ENCODE measurements around the gene FADS3. TPM values are rescaled to one million over a fixed set of nuclear protein-coding genes. Genes with fewer than 3 reads are reported as not detected.

Gene FADS3
- total RNA-seq, 2 donors from 2014 or later, result 368 to 393 TPM

DNA sequence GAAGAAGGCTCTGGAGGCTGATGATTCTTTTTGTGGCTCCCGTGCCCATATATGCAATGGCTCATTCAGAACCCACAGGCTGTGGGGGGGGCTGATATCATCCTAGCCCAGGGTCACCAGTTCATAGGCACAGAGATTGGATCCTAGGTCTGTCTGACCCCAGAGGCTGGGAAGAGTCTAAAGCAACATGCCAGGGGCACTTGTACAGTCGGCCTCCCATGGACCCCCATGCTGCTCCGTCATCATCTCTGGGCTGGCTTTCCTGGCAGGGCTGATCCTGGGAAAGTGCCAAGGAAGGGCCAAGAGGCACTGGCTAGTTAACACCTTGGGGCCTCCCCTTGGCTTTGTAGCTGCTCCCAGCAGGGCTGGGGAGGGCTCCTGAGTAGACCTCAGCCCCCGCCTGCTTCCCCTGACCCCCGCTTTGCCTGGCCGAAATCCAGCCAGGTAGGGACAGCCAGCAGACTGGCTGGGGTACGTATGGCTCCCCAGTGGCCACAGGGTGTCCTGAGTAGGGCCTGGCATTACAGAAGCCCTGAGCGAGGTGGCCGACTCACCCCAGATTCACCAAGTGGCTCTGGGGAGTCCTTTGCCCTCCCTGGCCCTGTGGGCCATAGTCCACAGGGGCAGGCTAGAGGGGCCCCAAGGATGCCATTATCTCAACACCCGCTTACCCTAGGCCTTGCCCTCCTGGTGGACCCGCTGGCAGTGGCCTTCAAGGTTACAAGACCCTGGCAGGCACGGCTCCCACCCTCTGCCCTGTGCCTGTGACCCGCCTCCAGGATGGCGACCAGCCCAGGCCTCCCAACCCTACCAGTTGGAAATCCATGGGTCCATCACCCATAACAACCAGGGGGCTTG is 22.5 kb downstream of the FADS3 start:
- H3K9me3 ChIP-seq, result no peaks in the 10 kb centered on the region
- no peak overlapping the region for H3K27ac ChIP-seq
- peaks cover 8 to 25% of the 10 kb centered on the region in 2 donors for H3K4me1 ChIP-seq (ENCODE audit: control insufficient read depth in 1 of 2, low read depth in 2 of 2)
- no peak overlapping the region for H3K4me3 ChIP-seq
- H3K36me3 ChIP-seq, result peaks cover 16% of the 10 kb centered on the region
- TF ChIP-seq, protein P1, sequence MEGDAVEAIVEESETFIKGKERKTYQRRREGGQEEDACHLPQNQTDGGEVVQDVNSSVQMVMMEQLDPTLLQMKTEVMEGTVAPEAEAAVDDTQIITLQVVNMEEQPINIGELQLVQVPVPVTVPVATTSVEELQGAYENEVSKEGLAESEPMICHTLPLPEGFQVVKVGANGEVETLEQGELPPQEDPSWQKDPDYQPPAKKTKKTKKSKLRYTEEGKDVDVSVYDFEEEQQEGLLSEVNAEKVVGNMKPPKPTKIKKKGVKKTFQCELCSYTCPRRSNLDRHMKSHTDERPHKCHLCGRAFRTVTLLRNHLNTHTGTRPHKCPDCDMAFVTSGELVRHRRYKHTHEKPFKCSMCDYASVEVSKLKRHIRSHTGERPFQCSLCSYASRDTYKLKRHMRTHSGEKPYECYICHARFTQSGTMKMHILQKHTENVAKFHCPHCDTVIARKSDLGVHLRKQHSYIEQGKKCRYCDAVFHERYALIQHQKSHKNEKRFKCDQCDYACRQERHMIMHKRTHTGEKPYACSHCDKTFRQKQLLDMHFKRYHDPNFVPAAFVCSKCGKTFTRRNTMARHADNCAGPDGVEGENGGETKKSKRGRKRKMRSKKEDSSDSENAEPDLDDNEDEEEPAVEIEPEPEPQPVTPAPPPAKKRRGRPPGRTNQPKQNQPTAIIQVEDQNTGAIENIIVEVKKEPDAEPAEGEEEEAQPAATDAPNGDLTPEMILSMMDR (IDR thresholded peaks at IDR 0.05), result no peak
- DNase-seq (ENCODE audit: low spot score) (no peak), ATAC-seq (ENCODE audit: insufficient number of reproducible peaks, low FRiP score, low read depth) (no peak)
- no peaks in the 10 kb centered on the region for H3K27me3 ChIP-seq (replicated peaks; ENCODE audit: insufficient read depth)

DNA sequence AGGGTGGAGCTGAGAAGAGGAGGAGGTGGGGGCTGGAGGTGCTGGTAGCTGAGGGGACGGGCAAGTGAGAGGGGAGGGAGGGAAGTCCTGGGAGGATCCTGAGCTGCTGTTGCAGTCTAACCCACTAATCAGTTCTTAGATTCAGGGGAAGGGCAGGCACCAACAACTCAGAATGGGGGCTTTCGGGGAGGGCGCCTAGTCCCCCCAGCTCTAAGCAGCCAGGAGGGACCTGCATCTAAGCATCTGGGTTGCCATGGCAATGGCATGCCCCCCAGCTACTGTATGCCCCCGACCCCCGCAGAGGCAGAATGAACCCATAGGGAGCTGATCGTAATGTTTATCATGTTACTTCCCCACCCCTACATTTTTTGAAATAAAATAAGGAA is 24.4 kb downstream of the FADS3 start:
- Histone ChIP-seq H3K9me3 (no peaks in the 10 kb centered on the region), H3K27ac (no peak overlapping the region), H3K4me3 (no peak overlapping the region), H3K36me3 (peaks cover 26% of the 10 kb centered on the region), H3K4me1 (ENCODE audit: control insufficient read depth in 1 of 2, low read depth in 2 of 2) (peaks cover 8 to 25% of the 10 kb centered on the region in 2 donors), H3K27me3 (replicated peaks; ENCODE audit: insufficient read depth) (no peaks in the 10 kb centered on the region)
- ATAC-seq (ENCODE audit: insufficient number of reproducible peaks, low FRiP score, low read depth) (no peak), DNase-seq (ENCODE audit: low spot score) (no peak)
- TF ChIP-seq, protein P1 (IDR thresholded peaks at IDR 0.05), result no peak

DNA sequence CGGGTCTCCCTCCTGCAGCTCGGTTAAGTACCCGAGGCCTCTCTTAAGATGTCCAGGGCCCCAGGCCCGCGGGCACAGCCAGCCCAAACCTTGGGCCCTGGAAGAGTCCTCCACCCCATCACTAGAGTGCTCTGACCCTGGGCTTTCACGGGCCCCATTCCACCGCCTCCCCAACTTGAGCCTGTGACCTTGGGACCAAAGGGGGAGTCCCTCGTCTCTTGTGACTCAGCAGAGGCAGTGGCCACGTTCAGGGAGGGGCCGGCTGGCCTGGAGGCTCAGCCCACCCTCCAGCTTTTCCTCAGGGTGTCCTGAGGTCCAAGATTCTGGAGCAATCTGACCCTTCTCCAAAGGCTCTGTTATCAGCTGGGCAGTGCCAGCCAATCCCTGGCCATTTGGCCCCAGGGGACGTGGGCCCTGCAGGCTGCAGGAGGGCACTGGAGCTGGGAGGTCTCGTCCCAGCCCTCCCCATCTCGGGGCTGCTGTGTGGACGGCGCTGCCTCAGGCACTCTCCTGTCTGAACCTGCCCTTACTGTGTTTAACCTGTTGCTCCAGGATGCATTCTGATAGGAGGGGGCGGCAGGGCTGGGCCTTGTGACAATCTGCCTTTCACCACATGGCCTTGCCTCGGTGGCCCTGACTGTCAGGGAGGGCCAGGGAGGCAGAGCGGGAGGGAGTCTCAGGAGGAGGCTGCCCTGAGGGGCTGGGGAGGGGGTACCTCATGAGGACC is 25.0 kb downstream of the FADS3 start:
- DNase-seq (ENCODE audit: low spot score), result no peak
- no peak for ATAC-seq (ENCODE audit: insufficient number of reproducible peaks, low FRiP score, low read depth)
- H3K27ac ChIP-seq, result no peak overlapping the region
- TF ChIP-seq, protein P1 (IDR thresholded peaks at IDR 0.05), result no peak
- peaks cover 8 to 19% of the 10 kb centered on the region in 2 donors for H3K4me1 ChIP-seq (ENCODE audit: control insufficient read depth in 1 of 2, low read depth in 2 of 2)
- no peaks in the 10 kb centered on the region for H3K27me3 ChIP-seq (replicated peaks; ENCODE audit: insufficient read depth)
- H3K9me3 ChIP-seq, result no peaks in the 10 kb centered on the region
- no peak overlapping the region for H3K4me3 ChIP-seq
- peaks cover 26% of the 10 kb centered on the region for H3K36me3 ChIP-seq

DNA sequence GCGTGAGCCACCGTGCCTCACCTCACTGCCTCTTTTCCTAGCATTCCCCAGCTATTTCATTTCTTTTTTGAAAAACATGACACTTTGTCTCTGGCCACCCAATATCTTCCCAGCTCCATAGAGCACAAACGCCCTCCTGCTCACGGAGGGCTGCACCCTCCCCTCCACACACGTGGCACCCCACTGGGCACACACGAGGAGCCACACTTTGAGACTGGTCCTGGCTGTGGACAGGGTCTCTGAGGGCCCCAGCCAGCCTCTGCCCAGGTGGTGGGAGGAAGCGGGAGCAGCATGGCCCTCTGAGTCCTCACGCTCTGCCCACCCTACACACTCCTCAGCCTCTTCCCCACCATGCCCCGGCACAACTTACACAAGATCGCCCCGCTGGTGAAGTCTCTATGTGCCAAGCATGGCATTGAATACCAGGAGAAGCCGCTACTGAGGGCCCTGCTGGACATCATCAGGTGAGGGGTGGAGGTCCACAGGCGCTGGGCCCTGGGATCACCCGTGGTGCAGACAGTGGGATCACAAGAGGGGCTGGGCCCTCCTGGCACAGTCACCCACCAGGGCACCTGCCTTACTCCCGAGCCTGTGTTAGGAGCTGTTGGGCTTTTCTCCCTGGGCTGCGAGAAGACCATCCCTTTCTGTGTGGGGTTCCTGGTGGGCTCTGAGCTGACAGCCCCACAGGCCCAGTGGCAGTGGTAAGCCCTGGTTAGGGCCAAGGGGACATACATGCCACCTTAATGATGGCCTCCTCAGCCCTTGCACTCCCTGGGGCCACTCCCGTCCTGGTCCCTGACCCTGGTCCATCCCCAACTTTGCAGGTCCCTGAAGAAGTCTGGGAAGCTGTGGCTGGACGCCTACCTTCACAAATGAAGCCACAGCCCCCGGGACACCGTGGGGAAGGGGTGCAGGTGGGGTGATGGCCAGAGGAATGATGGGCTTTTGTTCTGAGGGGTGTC is 26.2 kb downstream of the FADS3 start:
- Histone ChIP-seq H3K27me3 (replicated peaks; ENCODE audit: insufficient read depth) (no peaks in the 10 kb centered on the region), H3K9me3 (no peaks in the 10 kb centered on the region), H3K27ac (no peak overlapping the region), H3K4me3 (no peak overlapping the region), H3K4me1 (ENCODE audit: control insufficient read depth in 1 of 2, low read depth in 2 of 2) (peaks cover 0 to 14% of the 10 kb centered on the region in 2 donors), H3K36me3 (peaks cover 26% of the 10 kb centered on the region)
- DNase-seq (ENCODE audit: low spot score), result no peak
- ATAC-seq (ENCODE audit: insufficient number of reproducible peaks, low FRiP score, low read depth), result no peak
- TF ChIP-seq, protein P1 (IDR thresholded peaks at IDR 0.05), result no peak

Data from thoracic aorta (tissue), 2 donors.